Measurements from ENCODE around the gene ARID3B. TPM values are rescaled to one million over a fixed set of nuclear protein-coding genes. Genes with fewer than 3 reads are reported as not detected.
A peak's percentile ranks its signal among the peaks of the same experiment; 100 is the strongest.

ARID3B gene
- total and polyA plus RNA-seq, 2 of the 13 experiments (the other 11 are each of a cell fraction or from before 2014, with no cell fraction given), result 5.3 to 12.8 TPM

- TF ChIP-seq PHF21A (CRISPR knock-in tag; IDR thresholded peaks at IDR 0.05) (peak; percentile 88), MNT (IDR thresholded peaks at IDR 0.05) (peak; percentile 23; the same call in 1 of the 2 replicates), MEF2D (CRISPR knock-in tag; IDR thresholded peaks at IDR 0.05) (0 out of 2 replicates have a peak, but pooled peaks have one; percentile 3), TCF12 (IDR thresholded peaks at IDR 0.05) (no peak), TCF12 (CRISPR knock-in tag; IDR thresholded peaks at IDR 0.05) (no peak), ZNF260 (CRISPR knock-in tag; IDR thresholded peaks at IDR 0.05; ENCODE audit: borderline replicate concordance, low read depth) (no peak), RARG (CRISPR knock-in tag; IDR thresholded peaks at IDR 0.05; ENCODE audit: low read depth) (no peak), ZNF326 (CRISPR knock-in tag; IDR thresholded peaks at IDR 0.05; ENCODE audit: borderline replicate concordance) (no peak), MBNL3 (CRISPR knock-in tag; conservative IDR thresholded peaks at IDR 0.05) (no peak), SNAI1 (CRISPR knock-in tag; IDR thresholded peaks at IDR 0.05; ENCODE audit: borderline replicate concordance) (no peak), ZNF235 (CRISPR knock-in tag; IDR thresholded peaks at IDR 0.05; ENCODE audit: borderline replicate concordance) (peak; percentile 44; the same call in 1 of the 2 replicates), ZSCAN29 (CRISPR knock-in tag; conservative IDR thresholded peaks at IDR 0.05) (peak; percentile 75; the same call in 1 of the 2 replicates), SRSF1 (optimal IDR thresholded peaks at IDR 0.05; ENCODE audit: low read depth, low read length) (no peak), MYNN (CRISPR knock-in tag; IDR thresholded peaks at IDR 0.05; ENCODE audit: low read depth) (no peak), MAFF (IDR thresholded peaks at IDR 0.05; ENCODE audit: low read depth, low read length) (no peak), ZNF670 (CRISPR knock-in tag; IDR thresholded peaks at IDR 0.05; ENCODE audit: borderline replicate concordance) (peak; percentile 94), MXD3 (CRISPR knock-in tag; IDR thresholded peaks at IDR 0.05) (peak; percentile 58; the same call in 1 of the 2 replicates), ELF4 (CRISPR knock-in tag; IDR thresholded peaks at IDR 0.05; ENCODE audit: borderline replicate concordance) (peak; percentile 82), ZNF18 (CRISPR knock-in tag; IDR thresholded peaks at IDR 0.05; ENCODE audit: insufficient replicate concordance) (peak; percentile 73), HOXA9 (CRISPR knock-in tag; IDR thresholded peaks at IDR 0.05; ENCODE audit: borderline replicate concordance) (peak; percentile 76; the same call in 1 of the 2 replicates)
Observed at GRCh38 chr15:74615508-74616365, 74.7 kb downstream of the ARID3B start, which contains the start of gene CLK3 (continued).

All from HepG2 (cell line).